Dendritic cell treated with granulocyte-macrophage colony-stimulating factor and Interleukin-4, amounts not matched to agents 40 ng/mL and 50 ng/mL, for 4 days (primary cell): ENCODE data around the gene SETD2.

Source experiments
- H3K27ac Mint-ChIP-seq: one replicate; pipeline ENCODE4 v1.8.0; 2022; ENCODE audit warnings: mild to moderate bottlenecking, mixed read lengths
- H3K27me3 Mint-ChIP-seq: one replicate; pipeline ENCODE4 v1.8.0; 2022; ENCODE audit warnings: mild to moderate bottlenecking, mixed read lengths
- H3K36me3 Mint-ChIP-seq: one replicate; pipeline ENCODE4 v1.8.0; 2022; ENCODE audit warnings: low read depth, mixed read lengths
- H3K4me1 Mint-ChIP-seq: one replicate; pipeline ENCODE4 v1.8.0; 2022; ENCODE audit warnings: low read depth, mixed read lengths
- H3K4me3 Mint-ChIP-seq: one replicate; pipeline ENCODE4 v1.8.0; 2022; ENCODE audit warnings: mild to moderate bottlenecking, moderate library complexity, mixed read lengths
- H3K9me3 Mint-ChIP-seq: one replicate; pipeline ENCODE4 v1.8.0; 2022; ENCODE audit warnings: mixed read lengths
- intact Hi-C: fragments of 100-400 bp; cut with micrococcal nuclease; formaldehyde crosslinking; loops from one replicate; pipeline ENCODE4 v1.15.0; 2022

Gene SETD2

DNA sequence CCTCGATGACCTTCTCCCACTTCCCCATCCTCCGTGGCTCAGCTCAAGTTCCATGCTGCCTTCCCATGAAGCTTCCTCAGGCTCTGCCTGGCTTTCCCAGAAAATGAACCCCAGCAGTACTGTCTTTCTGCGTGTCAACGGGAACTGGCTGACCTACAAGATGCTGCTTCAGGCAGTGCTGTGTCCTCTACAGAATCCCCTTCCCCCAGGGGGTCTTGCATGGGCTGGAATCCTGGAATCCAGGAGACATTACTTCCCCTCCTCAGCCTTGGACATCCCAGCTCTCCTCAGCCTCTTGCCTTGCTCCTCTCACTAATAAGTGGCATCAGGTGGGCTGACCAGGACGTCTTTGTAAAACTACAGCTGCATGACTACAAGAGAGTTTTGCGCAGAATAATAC is 192.8 kb downstream of the SETD2 start:
- H3K36me3 Mint-ChIP-seq: peaks cover 72% of the 10 kb centered on the region
- H3K27ac Mint-ChIP-seq: no peak overlapping the region
- intact Hi-C loops: loop anchor here (5.0 kb wide), 1 partner anchor 34 kb away; no protein-coding TSS in a partner anchor
- H3K4me3 Mint-ChIP-seq: no peak overlapping the region
- no peaks in the 10 kb centered on the region for H3K9me3 Mint-ChIP-seq
- no peaks in the 10 kb centered on the region for H3K27me3 Mint-ChIP-seq
- H3K4me1 Mint-ChIP-seq: peaks cover 84% of the 10 kb centered on the region

GRCh38 chr3:46970391-46971091 is 193.4 kb downstream of the SETD2 start:
- Mint-ChIP-seq H3K4me3 (no peak overlapping the region), H3K27ac (no peak overlapping the region), H3K27me3 (no peaks in the 10 kb centered on the region), H3K36me3 (peaks cover 74% of the 10 kb centered on the region), H3K9me3 (no peaks in the 10 kb centered on the region), H3K4me1 (peaks cover 90% of the 10 kb centered on the region)
- intact Hi-C loops: loop anchor here (5.0 kb wide), 1 partner anchor 33 kb away; no protein-coding TSS in a partner anchor

GRCh38 chr3:46968783-46969428 is 195.0 kb downstream of the SETD2 start:
- no peak overlapping the region for H3K4me3 Mint-ChIP-seq
- peaks cover 91% of the 10 kb centered on the region for H3K4me1 Mint-ChIP-seq
- peaks cover 74% of the 10 kb centered on the region for H3K36me3 Mint-ChIP-seq
- no peaks in the 10 kb centered on the region for H3K9me3 Mint-ChIP-seq
- H3K27ac Mint-ChIP-seq: no peak overlapping the region
- no peaks in the 10 kb centered on the region for H3K27me3 Mint-ChIP-seq
- intact Hi-C loops: no loop called here

DNA sequence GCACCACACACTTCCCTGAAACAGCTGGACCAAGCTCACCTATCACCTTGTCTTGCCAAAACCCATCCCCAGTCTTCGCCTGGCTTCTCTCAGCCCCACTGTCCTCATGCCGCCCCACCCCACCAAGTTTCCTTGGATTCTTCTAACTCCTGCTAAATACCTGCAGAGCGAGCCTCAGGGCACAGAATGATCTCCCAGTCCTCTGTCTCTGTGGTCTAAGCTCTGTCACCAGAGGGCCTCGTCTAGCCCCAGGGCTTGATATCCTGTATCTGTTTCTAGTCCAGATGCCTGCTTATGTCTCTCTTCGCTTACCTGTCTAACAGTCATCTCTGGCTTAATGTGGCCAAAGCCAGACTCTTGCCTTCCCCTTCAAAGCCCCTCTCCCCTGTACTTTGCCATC is 197.1 kb downstream of the SETD2 start:
- H3K4me1 Mint-ChIP-seq: peaks cover 89% of the 10 kb centered on the region
- H3K27ac Mint-ChIP-seq: peak overlapping the region; percentile 13
- H3K27me3 Mint-ChIP-seq: no peaks in the 10 kb centered on the region
- no peak overlapping the region for H3K4me3 Mint-ChIP-seq
- peaks cover 74% of the 10 kb centered on the region for H3K36me3 Mint-ChIP-seq
- peaks cover 6% of the 10 kb centered on the region for H3K9me3 Mint-ChIP-seq
- intact Hi-C loops: no loop called here
